Naive thymus-derived CD4-positive, alpha-beta T cell (primary cell): ENCODE data around the gene SRRM3. TPM values are rescaled to one million over a fixed set of nuclear protein-coding genes. Genes with fewer than 3 reads are reported as not detected.

Source experiments
- ATAC-seq: fragments of 150-1000 bp; cut with Tn5 transposase; 2 replicates; pipeline ENCODE4 v1.10.0; 2021; ENCODE audit warnings: mild to moderate bottlenecking, moderate library complexity
- CTCF ChIA-PET: fragments of 350-600 bp; sonication (Branson Sonifier 250); formaldehyde crosslinking; loops from one replicate; lab custom pipeline; 2021; ENCODE audit warnings: antibody characterized with exemption; lab: Charles Lee
- POLR2A ChIA-PET: fragments of 350-600 bp; sonication (Branson Sonifier 250); formaldehyde crosslinking; loops from one replicate; lab custom pipeline; 2021; ENCODE audit warnings: antibody characterized with exemption, inconsistent platforms; lab: Charles Lee
- DNase-seq, 9 donors: peaks; one replicate each; pipeline versions ENCODE4 v3.0.0 to v3.0.0-alpha.2; 2020 to 2022; ENCODE audit warnings: mixed read lengths in 1 of 9
- H3K27ac ChIP-seq: one replicate; pipeline ENCODE4 v1.7.0; 2013; ENCODE audit warnings: mild to moderate bottlenecking, low read depth, low read length, moderate library complexity
- H3K27me3 ChIP-seq, 2 donors: one replicate each; pipeline ENCODE4 v1.7.0; 2013; ENCODE audit warnings: low read length in 2 of 2, mild to moderate bottlenecking in 2 of 2, moderate library complexity in 2 of 2; ENCODE audit not compliant: control insufficient read depth in 2 of 2, insufficient read depth in 2 of 2
- H3K36me3 ChIP-seq, 3 experiments: 1 replicate in 2 of 3; 2 replicates in 1 of 3; pipeline ENCODE4 v1.7.0; 2013; ENCODE audit warnings: low read length in 3 of 3, mild to moderate bottlenecking in 3 of 3, moderate library complexity in 1 of 3; ENCODE audit not compliant: insufficient read depth in 3 of 3, control insufficient read depth in 2 of 3
- H3K4me1 ChIP-seq, 2 donors: one replicate each; pipeline ENCODE4 v1.7.0; 2013; ENCODE audit warnings: low read length in 2 of 2, mild to moderate bottlenecking in 2 of 2, moderate library complexity in 1 of 2; ENCODE audit not compliant: control insufficient read depth in 2 of 2, insufficient read depth in 2 of 2
- H3K4me3 ChIP-seq: 2 replicates; pipeline ENCODE4 v1.7.0; 2013; ENCODE audit warnings: mild to moderate bottlenecking, low read length
- H3K9me3 ChIP-seq, 3 experiments: 1 replicate in 2 of 3; 2 replicates in 1 of 3; pipeline ENCODE4 v1.7.0; 2013; ENCODE audit warnings: low read length in 3 of 3; ENCODE audit not compliant: control insufficient read depth in 2 of 3
- H3K27ac Mint-ChIP-seq, 9 donors: one replicate each; pipeline ENCODE4 v1.8.0; 2020 to 2022; ENCODE audit warnings: mixed read lengths in 9 of 9, mild to moderate bottlenecking in 8 of 9, moderate library complexity in 5 of 9, inconsistent platforms in 2 of 9
- H3K27me3 Mint-ChIP-seq, 5 donors: one replicate each; pipeline ENCODE4 v1.8.0; 2021 to 2022; ENCODE audit warnings: mixed read lengths in 5 of 5, mild to moderate bottlenecking in 1 of 5
- H3K36me3 Mint-ChIP-seq, 5 donors: one replicate each; pipeline ENCODE4 v1.8.0; 2020 to 2022; ENCODE audit warnings: mixed read lengths in 5 of 5, mild to moderate bottlenecking in 3 of 5, inconsistent platforms in 1 of 5
- H3K4me1 Mint-ChIP-seq, 7 donors: one replicate each; pipeline ENCODE4 v1.8.0; 2020 to 2022; ENCODE audit warnings: mixed read lengths in 7 of 7, mild to moderate bottlenecking in 3 of 7, inconsistent platforms in 1 of 7
- H3K4me3 Mint-ChIP-seq, 10 donors: one replicate each; pipeline ENCODE4 v1.8.0; 2020 to 2022; ENCODE audit warnings: mild to moderate bottlenecking in 10 of 10, mixed read lengths in 10 of 10, moderate library complexity in 6 of 10, inconsistent platforms in 2 of 10
- H3K9me3 Mint-ChIP-seq, 11 donors: one replicate each; pipeline ENCODE4 v1.8.0; 2020 to 2022; ENCODE audit warnings: mixed read lengths in 11 of 11, mild to moderate bottlenecking in 4 of 11, inconsistent platforms in 1 of 11, moderate library complexity in 1 of 11
- intact Hi-C, 2 donors: fragments of 100-400 bp; cut with micrococcal nuclease; formaldehyde crosslinking; loops; one replicate each; pipeline ENCODE4 v1.15.1; 2023
- polyA plus RNA-seq, 2 donors: library from polyadenylated mRNA; unstranded; fragments of 300-500 nt; fragmentation: Illumina TruSeq; gene quantifications; one replicate each; pipeline ENCODE4 v1.2.3, GENCODE V29; 2021
- total RNA-seq, 6 experiments: library from RNA in 5 of 6; stranded (reverse) in 5 of 6; gene quantifications; 1 replicate in 5 of 6; 2 replicates in 1 of 6; pipeline ENCODE4 v1.2.3 and lab custom pipeline; 2021 to 2026

The SRRM3 gene
- total and polyA plus RNA-seq, 7 experiments from 2014 or later, result not detected

GRCh38 chr7:76189276-76189675 lies 12.4 kb upstream of the SRRM3 start:
- H3K27me3 Mint-ChIP-seq, result no peaks in the 10 kb centered on the region
- Histone ChIP-seq H3K9me3 (peaks cover 0 to 8% (median 0%) of the 10 kb centered on the region in 3 experiments), H3K27ac (no peak overlapping the region), H3K36me3 (no peaks in the 10 kb centered on the region), H3K27me3 (no peaks in the 10 kb centered on the region), H3K4me3 (no peak overlapping the region), H3K4me1 (no peaks in the 10 kb centered on the region)
- intact Hi-C loops, result no loop called here
- ATAC-seq, result no peak
- no peak overlapping the region for H3K27ac Mint-ChIP-seq
- no peaks in the 10 kb centered on the region for H3K4me1 Mint-ChIP-seq
- POLR2A ChIA-PET, result no interaction called here
- peaks cover 0 to 6% (median 0%) of the 10 kb centered on the region in 11 donors for H3K9me3 Mint-ChIP-seq
- no peak for DNase-seq
- CTCF ChIA-PET, result no interaction called here
- H3K4me3 Mint-ChIP-seq, result no peak overlapping the region
- H3K36me3 Mint-ChIP-seq, result no peaks in the 10 kb centered on the region

GRCh38 chr7:76191783-76192240 lies 9.9 kb upstream of the SRRM3 start:
- Mint-ChIP-seq H3K27me3 (peaks cover 0 to 14% (median 6%) of the 10 kb centered on the region in 5 donors), H3K4me3 (no peak overlapping the region), H3K9me3 (peaks cover 0 to 6% (median 0%) of the 10 kb centered on the region in 11 donors), H3K36me3 (peaks cover 0 to 4% (median 0%) of the 10 kb centered on the region in 5 donors), H3K27ac (peak overlapping the region in 1 of 9 donors; percentile 46), H3K4me1 (no peaks in the 10 kb centered on the region)
- no peak overlapping the region for H3K4me3 ChIP-seq
- CTCF ChIA-PET, result no interaction called here
- peaks cover 0 to 8% (median 0%) of the 10 kb centered on the region in 3 experiments for H3K9me3 ChIP-seq
- H3K4me1 ChIP-seq, result no peaks in the 10 kb centered on the region
- intact Hi-C loops, result no loop called here
- ATAC-seq, result no peak
- no peak for DNase-seq
- no peak overlapping the region for H3K27ac ChIP-seq
- peaks cover 0 to 2% of the 10 kb centered on the region in 2 donors for H3K27me3 ChIP-seq
- no peaks in the 10 kb centered on the region for H3K36me3 ChIP-seq
- POLR2A ChIA-PET, result no interaction called here

- Histone ChIP-seq H3K27ac (no peak overlapping the region), H3K27me3 (peaks cover 0 to 2% of the 10 kb centered on the region in 2 donors), H3K4me1 (no peaks in the 10 kb centered on the region), H3K9me3 (peaks cover 0 to 8% (median 0%) of the 10 kb centered on the region in 3 experiments), H3K4me3 (no peak overlapping the region), H3K36me3 (no peaks in the 10 kb centered on the region)
- POLR2A ChIA-PET, result no interaction called here
- Mint-ChIP-seq H3K27me3 (peaks cover 0 to 17% (median 8%) of the 10 kb centered on the region in 5 donors), H3K36me3 (peaks cover 0 to 4% (median 0%) of the 10 kb centered on the region in 5 donors), H3K27ac (no peak overlapping the region), H3K4me1 (no peaks in the 10 kb centered on the region), H3K4me3 (no peak overlapping the region), H3K9me3 (peaks cover 0 to 6% (median 0%) of the 10 kb centered on the region in 11 donors)
- intact Hi-C loops, result no loop called here
- CTCF ChIA-PET, result interaction anchor here (1.2 kb wide), 1 partner anchor 15 kb away, joined by 3 read pairs; no protein-coding TSS in a partner anchor
- ATAC-seq, result no peak
- DNase-seq, result no peak
Observed at GRCh38 chr7:76193466-76193865, 8.2 kb upstream of the SRRM3 start.

- peaks cover 0 to 8% (median 0%) of the 10 kb centered on the region in 3 experiments for H3K9me3 ChIP-seq
- POLR2A ChIA-PET, result no interaction called here
- intact Hi-C loops, result no loop called here
- DNase-seq, result no peak
- no peak for ATAC-seq
- peaks cover 0 to 2% of the 10 kb centered on the region in 2 donors for H3K27me3 ChIP-seq
- Mint-ChIP-seq H3K36me3 (peaks cover 0 to 4% (median 0%) of the 10 kb centered on the region in 5 donors), H3K27me3 (peaks cover 0 to 17% (median 8%) of the 10 kb centered on the region in 5 donors), H3K4me1 (no peaks in the 10 kb centered on the region), H3K9me3 (peaks cover 0 to 6% (median 0%) of the 10 kb centered on the region in 11 donors), H3K27ac (no peak overlapping the region), H3K4me3 (no peak overlapping the region)
- H3K36me3 ChIP-seq, result no peaks in the 10 kb centered on the region
- H3K4me3 ChIP-seq, result no peak overlapping the region
- no peak overlapping the region for H3K27ac ChIP-seq
- no peaks in the 10 kb centered on the region for H3K4me1 ChIP-seq
- CTCF ChIA-PET, result no interaction called here
Observed at GRCh38 chr7:76193883-76194282, 7.8 kb upstream of the SRRM3 start.

- Mint-ChIP-seq H3K4me1 (no peaks in the 10 kb centered on the region), H3K27ac (no peak overlapping the region), H3K27me3 (peaks cover 2 to 29% (median 15%) of the 10 kb centered on the region in 5 donors), H3K9me3 (peaks cover 0 to 5% (median 0%) of the 10 kb centered on the region in 11 donors), H3K36me3 (peaks cover 0 to 4% (median 0%) of the 10 kb centered on the region in 5 donors), H3K4me3 (no peak overlapping the region)
- Histone ChIP-seq H3K36me3 (no peaks in the 10 kb centered on the region), H3K4me1 (no peaks in the 10 kb centered on the region), H3K9me3 (peaks cover 0 to 6% (median 0%) of the 10 kb centered on the region in 3 experiments), H3K27me3 (peaks cover 0 to 2% of the 10 kb centered on the region in 2 donors), H3K4me3 (no peak overlapping the region), H3K27ac (no peak overlapping the region)
- intact Hi-C loops, result no loop called here
- ATAC-seq, result no peak
- ChIA-PET POLR2A (no interaction called here), CTCF (no interaction called here)
- DNase-seq, result no peak
Observed at GRCh38 chr7:76196786-76197185, 4.9 kb upstream of the SRRM3 start.

- H3K36me3 ChIP-seq, result no peaks in the 10 kb centered on the region
- Mint-ChIP-seq H3K9me3 (peaks cover 0 to 1% (median 0%) of the 10 kb centered on the region in 11 donors), H3K36me3 (peaks cover 0 to 4% (median 0%) of the 10 kb centered on the region in 5 donors), H3K27me3 (peaks cover 3 to 29% (median 18%) of the 10 kb centered on the region in 5 donors), H3K27ac (no peak overlapping the region), H3K4me1 (no peaks in the 10 kb centered on the region), H3K4me3 (no peak overlapping the region)
- no peaks in the 10 kb centered on the region for H3K9me3 ChIP-seq
- CTCF ChIA-PET, result interaction anchor here (1.1 kb wide), 1 partner anchor 116 kb away, joined by 5 read pairs; no protein-coding TSS in a partner anchor
- H3K4me3 ChIP-seq, result no peak overlapping the region
- POLR2A ChIA-PET, result no interaction called here
- H3K27ac ChIP-seq, result no peak overlapping the region
- ATAC-seq, result no peak
- no peak for DNase-seq
- peaks cover 0 to 2% of the 10 kb centered on the region in 2 donors for H3K27me3 ChIP-seq
- intact Hi-C loops, result no loop called here
- H3K4me1 ChIP-seq, result no peaks in the 10 kb centered on the region
Observed at GRCh38 chr7:76198202-76198601, 3.5 kb upstream of the SRRM3 start.

GRCh38 chr7:76202666-76203030 lies 952 bp downstream of the SRRM3 start:
- no peaks in the 10 kb centered on the region for H3K4me1 ChIP-seq
- peaks cover 3 to 42% (median 23%) of the 10 kb centered on the region in 5 donors for H3K27me3 Mint-ChIP-seq
- no peaks in the 10 kb centered on the region for H3K36me3 ChIP-seq
- H3K27me3 ChIP-seq, result no peaks in the 10 kb centered on the region
- peaks cover 0 to 2% (median 0%) of the 10 kb centered on the region in 7 donors for H3K4me1 Mint-ChIP-seq
- H3K9me3 Mint-ChIP-seq, result peaks cover 0 to 4% (median 0%) of the 10 kb centered on the region in 11 donors
- no peak for ATAC-seq
- H3K9me3 ChIP-seq, result no peaks in the 10 kb centered on the region
- no peak for DNase-seq
- no peaks in the 10 kb centered on the region for H3K36me3 Mint-ChIP-seq
- H3K4me3 Mint-ChIP-seq, result no peak overlapping the region
- peak overlapping the region in 1 of 9 donors; percentile 38 for H3K27ac Mint-ChIP-seq
- intact Hi-C loops, result no loop called here
- no peak overlapping the region for H3K27ac ChIP-seq
- no peak overlapping the region for H3K4me3 ChIP-seq
- CTCF ChIA-PET, result interaction anchor here (0.7 to 1.5 kb wide), 2 partner anchors 8 to 11 kb away, joined by 3 to 4 read pairs; no protein-coding TSS in a partner anchor
- POLR2A ChIA-PET, result no interaction called here
